Measurements from ENCODE around the gene SLC1A2.
A peak's percentile ranks its signal among the peaks of the same experiment; 100 is the strongest.

The SLC1A2 gene

DNA sequence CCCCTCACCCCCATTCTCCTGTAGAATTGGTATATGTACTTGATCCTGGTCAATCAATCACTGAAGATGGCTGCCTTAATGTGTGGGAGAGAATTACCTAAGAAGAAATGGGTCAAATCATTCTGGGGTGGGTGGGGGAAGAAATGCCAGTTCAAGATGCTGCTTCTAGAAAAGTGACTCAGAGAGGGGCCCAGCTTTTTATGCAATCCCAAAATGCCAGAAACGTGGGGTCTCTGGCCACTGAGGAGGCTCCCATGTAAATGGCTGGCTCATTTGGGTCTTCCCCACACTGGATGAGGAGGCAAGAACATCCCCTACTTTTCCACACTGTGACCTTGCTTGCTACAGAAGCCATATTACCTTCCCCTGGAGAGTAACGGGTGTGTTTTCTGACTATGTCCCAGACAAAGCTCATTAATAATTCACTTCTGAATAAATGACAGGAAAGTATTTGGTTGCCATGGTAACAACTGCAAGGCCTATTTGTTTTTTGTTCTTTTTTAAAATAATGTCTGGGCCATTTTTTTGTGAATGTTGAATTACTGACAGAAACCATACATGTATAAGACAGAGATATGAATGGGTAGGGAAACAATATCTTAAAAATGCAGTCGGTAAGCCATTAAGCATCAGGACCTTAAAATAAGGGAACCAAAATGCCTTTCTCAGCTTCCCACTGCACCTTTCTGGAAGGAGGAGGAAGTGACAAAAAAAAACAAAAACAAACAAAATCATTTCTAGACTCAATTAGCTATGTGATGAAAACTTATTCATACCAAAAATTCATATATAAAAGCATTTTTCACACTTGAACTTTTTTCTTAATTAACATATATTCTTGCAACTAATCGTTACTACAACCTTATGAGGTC, 32.0 kb downstream of the SLC1A2 start:
- Histone ChIP-seq H3K4me1 (peaks cover 0 to 29% (median 13%) of the 10 kb centered on the region in 4 donors), H3K36me3 (no peaks in the 10 kb centered on the region), H3K27ac (peak overlapping the region; percentile 1 to 12), H3K9me3 (no peaks in the 10 kb centered on the region), H3K4me3 (no peak overlapping the region), H3K27me3 (no peaks in the 10 kb centered on the region)
- TF ChIP-seq, protein P1, sequence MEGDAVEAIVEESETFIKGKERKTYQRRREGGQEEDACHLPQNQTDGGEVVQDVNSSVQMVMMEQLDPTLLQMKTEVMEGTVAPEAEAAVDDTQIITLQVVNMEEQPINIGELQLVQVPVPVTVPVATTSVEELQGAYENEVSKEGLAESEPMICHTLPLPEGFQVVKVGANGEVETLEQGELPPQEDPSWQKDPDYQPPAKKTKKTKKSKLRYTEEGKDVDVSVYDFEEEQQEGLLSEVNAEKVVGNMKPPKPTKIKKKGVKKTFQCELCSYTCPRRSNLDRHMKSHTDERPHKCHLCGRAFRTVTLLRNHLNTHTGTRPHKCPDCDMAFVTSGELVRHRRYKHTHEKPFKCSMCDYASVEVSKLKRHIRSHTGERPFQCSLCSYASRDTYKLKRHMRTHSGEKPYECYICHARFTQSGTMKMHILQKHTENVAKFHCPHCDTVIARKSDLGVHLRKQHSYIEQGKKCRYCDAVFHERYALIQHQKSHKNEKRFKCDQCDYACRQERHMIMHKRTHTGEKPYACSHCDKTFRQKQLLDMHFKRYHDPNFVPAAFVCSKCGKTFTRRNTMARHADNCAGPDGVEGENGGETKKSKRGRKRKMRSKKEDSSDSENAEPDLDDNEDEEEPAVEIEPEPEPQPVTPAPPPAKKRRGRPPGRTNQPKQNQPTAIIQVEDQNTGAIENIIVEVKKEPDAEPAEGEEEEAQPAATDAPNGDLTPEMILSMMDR (IDR thresholded peaks at IDR 0.05): peak; percentile 31 to 53
- intact Hi-C loops (cut with DNase I; ENCODE audit: low total_unique reads): no loop called here
- no peak for DNase-seq

DNA sequence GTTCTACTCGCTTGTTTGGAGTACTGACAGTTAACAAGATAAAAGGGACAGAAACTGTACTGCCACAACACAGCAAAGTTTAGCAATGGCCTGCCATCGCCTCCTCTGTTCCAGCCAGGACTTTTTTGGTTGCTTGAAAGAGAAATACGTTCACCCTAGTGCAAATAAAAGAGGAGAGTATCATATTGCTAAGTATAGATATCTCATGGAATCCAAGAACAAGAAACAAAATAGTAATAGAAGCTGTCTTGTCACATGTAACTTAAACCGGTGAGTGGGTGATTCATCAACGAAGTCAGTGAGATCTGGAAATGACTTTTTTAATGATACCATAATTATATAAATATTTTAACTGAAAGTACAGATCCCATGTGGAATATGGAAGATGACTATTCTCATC, 35.4 kb downstream of the SLC1A2 start:
- Histone ChIP-seq H3K27me3 (no peaks in the 10 kb centered on the region), H3K4me3 (no peak overlapping the region), H3K27ac (no peak overlapping the region), H3K4me1 (peaks cover 0 to 28% (median 5%) of the 10 kb centered on the region in 4 donors), H3K36me3 (no peaks in the 10 kb centered on the region), H3K9me3 (no peaks in the 10 kb centered on the region)
- no peak for DNase-seq
- intact Hi-C loops (cut with DNase I; ENCODE audit: low total_unique reads): no loop called here
- TF ChIP-seq, protein P1 (IDR thresholded peaks at IDR 0.05): no peak

DNA sequence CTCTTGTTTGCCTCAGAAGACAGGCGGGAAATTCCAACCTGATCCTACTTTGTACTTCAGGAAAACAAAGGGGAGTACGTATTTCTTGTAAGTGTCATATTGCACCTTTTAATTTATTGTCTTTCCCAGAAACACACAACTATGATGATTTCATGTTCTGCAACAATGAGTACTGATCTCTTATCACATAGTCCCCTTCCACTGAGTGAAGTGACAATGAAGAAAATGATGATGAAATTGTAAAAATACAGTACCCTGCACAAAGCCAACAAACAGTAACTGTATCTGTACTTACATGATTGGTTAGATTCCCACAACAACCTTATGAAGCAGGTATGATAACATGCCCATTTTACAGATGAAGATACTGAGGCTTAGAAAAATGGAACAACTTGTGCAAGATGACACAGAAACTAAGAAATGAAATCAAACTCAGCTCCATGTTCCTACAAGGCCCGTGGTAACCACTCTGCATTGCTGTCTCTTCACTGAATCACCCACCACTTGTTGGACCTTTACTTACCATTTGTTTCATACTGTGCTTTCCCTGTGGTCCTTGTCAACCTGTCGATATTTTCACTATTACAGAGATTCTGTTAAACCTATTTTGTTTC, 37.5 kb downstream of the SLC1A2 start:
- no peak overlapping the region for H3K27ac ChIP-seq
- intact Hi-C loops (cut with DNase I; ENCODE audit: low total_unique reads): no loop called here
- TF ChIP-seq, protein P1 (IDR thresholded peaks at IDR 0.05): no peak
- no peak overlapping the region for H3K4me3 ChIP-seq
- no peaks in the 10 kb centered on the region for H3K9me3 ChIP-seq
- peaks cover 0 to 15% (median 2%) of the 10 kb centered on the region in 4 donors for H3K4me1 ChIP-seq
- H3K36me3 ChIP-seq: no peaks in the 10 kb centered on the region
- no peaks in the 10 kb centered on the region for H3K27me3 ChIP-seq
- DNase-seq: no peak

GRCh38 chr11:35380603-35381002, 38.8 kb downstream of the SLC1A2 start:
- peak overlapping the region; percentile 24 to 42 for H3K27ac ChIP-seq
- no peaks in the 10 kb centered on the region for H3K27me3 ChIP-seq
- no peak for DNase-seq
- intact Hi-C loops (cut with DNase I; ENCODE audit: low total_unique reads): no loop called here
- peak overlapping the region in 1 of 2 donors; percentile 10 for H3K4me3 ChIP-seq
- TF ChIP-seq, protein P1 (IDR thresholded peaks at IDR 0.05): no peak
- no peaks in the 10 kb centered on the region for H3K9me3 ChIP-seq
- H3K4me1 ChIP-seq: peaks cover 0 to 15% (median 2%) of the 10 kb centered on the region in 4 donors
- H3K36me3 ChIP-seq: no peaks in the 10 kb centered on the region

GRCh38 chr11:35377262-35377661, 42.1 kb downstream of the SLC1A2 start:
- peaks cover 0 to 15% (median 2%) of the 10 kb centered on the region in 4 donors for H3K4me1 ChIP-seq
- no peak overlapping the region for H3K27ac ChIP-seq
- no peaks in the 10 kb centered on the region for H3K27me3 ChIP-seq
- intact Hi-C loops (cut with DNase I; ENCODE audit: low total_unique reads): loop anchor here (10.0 kb wide), 1 partner anchor 112 kb away; no protein-coding TSS in a partner anchor
- no peak for DNase-seq
- TF ChIP-seq, protein P1 (IDR thresholded peaks at IDR 0.05): no peak
- H3K9me3 ChIP-seq: no peaks in the 10 kb centered on the region
- no peak overlapping the region for H3K4me3 ChIP-seq
- H3K36me3 ChIP-seq: no peaks in the 10 kb centered on the region

All from tibial artery (tissue), 4 donors.